Measurements from ENCODE around the gene CD1E. TPM values are rescaled to one million over a fixed set of nuclear protein-coding genes. Genes with fewer than 3 reads are reported as not detected.

CD1E gene
- total and polyA plus RNA-seq, 2 of the 8 experiments (the other 6 are each of a cell fraction or from before 2014, with no cell fraction given) = not detected

- TF ChIP-seq BACH1 (IDR thresholded peaks at IDR 0.05; ENCODE audit: low read length) (no peak), JUND (IDR thresholded peaks at IDR 0.05; ENCODE audit: low read length) (no peak), TEAD4 (IDR thresholded peaks at IDR 0.05; ENCODE audit: low read depth, low read length) (no peak), KDM4A (IDR thresholded peaks at IDR 0.05; ENCODE audit: low read depth, low read length, severe bottlenecking) (no peak), GTF2F1 (IDR thresholded peaks at IDR 0.05; ENCODE audit: borderline replicate concordance, low read depth, low read length) (no peak)
Observed at GRCh38 chr1:158310623-158311022, 43.1 kb upstream of the CD1E start (continued).

Data from H1 (cell line).